Measurements from ENCODE around the gene FGF12.
"Not testable (repeated sequence)": the region's sequence is repeated elsewhere in the genome, so short reads cannot be mapped to it uniquely, and the experiment has no call there.

The FGF12 gene

GRCh38 chr3:192576704-192577103 lies 150.6 kb downstream of the FGF12 start:
- not testable (repeated sequence) for DNase-seq

GRCh38 chr3:192575879-192576506 lies 151.3 kb downstream of the FGF12 start:
- DNase-seq = no peak

GRCh38 chr3:192573240-192573639 lies 154.1 kb downstream of the FGF12 start:
- no peak for DNase-seq

- DNase-seq = peak; percentile 70
Measured at GRCh38 chr3:192570821-192571791, 156.2 kb downstream of the FGF12 start.

- no peak for DNase-seq
Measured at GRCh38 chr3:192570315-192570714, 157.0 kb downstream of the FGF12 start.

GRCh38 chr3:192566706-192567290 lies 160.5 kb downstream of the FGF12 start:
- DNase-seq = peak; percentile 81

- no peak for DNase-seq
Measured at GRCh38 chr3:192564611-192565010, 162.7 kb downstream of the FGF12 start.

- no peak for DNase-seq
Measured at GRCh38 chr3:192563417-192563816, 163.9 kb downstream of the FGF12 start.

- no peak for DNase-seq
Measured at GRCh38 chr3:192553707-192554106, 173.6 kb downstream of the FGF12 start.

- no peak for DNase-seq
Measured at GRCh38 chr3:192550356-192550755, 177.0 kb downstream of the FGF12 start.

GRCh38 chr3:192545333-192545732 lies 182.0 kb downstream of the FGF12 start:
- DNase-seq = no peak

GRCh38 chr3:192543163-192543562 lies 184.2 kb downstream of the FGF12 start:
- DNase-seq = no peak

GRCh38 chr3:192516820-192517219 lies 210.5 kb downstream of the FGF12 start:
- DNase-seq = no peak

- DNase-seq = no peak
Measured at GRCh38 chr3:192515664-192516045, 211.7 kb downstream of the FGF12 start.

- DNase-seq = peak; percentile 90
Measured at GRCh38 chr3:192514754-192515663, 212.3 kb downstream of the FGF12 start.

GRCh38 chr3:192514081-192514753 lies 213.1 kb downstream of the FGF12 start:
- peak; percentile 72 for DNase-seq

GRCh38 chr3:192505731-192506130 lies 221.6 kb downstream of the FGF12 start:
- DNase-seq = no peak

- DNase-seq = no peak
Measured at GRCh38 chr3:192501401-192501800, 225.9 kb downstream of the FGF12 start.

GRCh38 chr3:192496905-192497587 lies 230.3 kb downstream of the FGF12 start:
- no peak for DNase-seq

- peak; percentile 50 for DNase-seq
Measured at GRCh38 chr3:192494174-192494573, 233.2 kb downstream of the FGF12 start.

GRCh38 chr3:192490720-192491119 lies 236.6 kb downstream of the FGF12 start:
- DNase-seq = no peak
